HepG2 (cell line): Measurements from ENCODE around the gene LHFPL2. TPM values are rescaled to one million over a fixed set of nuclear protein-coding genes. Genes with fewer than 3 reads are reported as not detected.
A peak's percentile ranks its signal among the peaks of the same experiment; 100 is the strongest.

Experiments used
- BCL6 ChIP-seq: IDR thresholded peaks from 2 replicates; pipeline ENCODE4 v1.6.1; 2016; ENCODE audit warnings: missing genetic modification reagents, missing compliant biosample characterization
- ERF ChIP-seq: IDR thresholded peaks from 2 replicates; pipeline ENCODE4 v1.6.1; 2018; ENCODE audit warnings: missing biosample characterization, missing genetic modification reagents
- FOXJ3 ChIP-seq: sonication (generic); formaldehyde crosslinking; IDR thresholded peaks from 2 replicates; pipeline ENCODE4 v1.4.0; 2020; ENCODE audit warnings: missing genetic modification reagents, mild to moderate bottlenecking, borderline replicate concordance
- HOXA5 ChIP-seq: sonication (generic); formaldehyde crosslinking; IDR thresholded peaks from 2 replicates; pipeline ENCODE4 v1.4.0; 2020; ENCODE audit warnings: missing genetic modification reagents
- KMT2A ChIP-seq: sonication (generic); formaldehyde crosslinking; IDR thresholded peaks from 2 replicates; pipeline ENCODE4 v1.4.0; 2020; ENCODE audit warnings: missing genetic modification reagents
- MATR3 ChIP-seq: sonication (generic); formaldehyde crosslinking; IDR thresholded peaks from 2 replicates; pipeline ENCODE4 v1.4.0; 2020; ENCODE audit warnings: missing genetic modification reagents
- NR1H2 ChIP-seq: sonication (generic); formaldehyde crosslinking; IDR thresholded peaks from 2 replicates; pipeline ENCODE4 v1.8.1; 2022; ENCODE audit warnings: low read depth, missing genetic modification reagents, borderline replicate concordance
- NRL ChIP-seq: sonication (generic); formaldehyde crosslinking; IDR thresholded peaks from 2 replicates; pipeline ENCODE4 v1.5.0; 2020; ENCODE audit warnings: missing genetic modification reagents, mild to moderate bottlenecking, moderate library complexity, borderline replicate concordance
- PRPF4 ChIP-seq: fragments of 200-400 bp; formaldehyde crosslinking; IDR thresholded peaks from 2 replicates; pipeline ENCODE4 v1.6.1; 2016; ENCODE audit warnings: low read length, low read depth; ENCODE audit not compliant: poor library complexity, severe bottlenecking
- SOX6 ChIP-seq, 2 experiments: fragments of 450-650 bp in 1 of 2; sonication (generic) in 1 of 2; formaldehyde crosslinking in 1 of 2; IDR thresholded peaks; 2 replicates each; pipeline versions ENCODE4 v1.4.0 to v1.6.1; 2017 to 2020; ENCODE audit warnings: antibody characterized with exemption in 1 of 2, mild to moderate bottlenecking in 1 of 2, missing genetic modification reagents in 1 of 2
- SRF ChIP-seq: IDR thresholded peaks from 2 replicates; pipeline ENCODE4 v1.6.1; 2011; ENCODE audit warnings: mild to moderate bottlenecking, low read depth, low read length, moderate library complexity
- STAG1 ChIP-seq: sonication (generic); formaldehyde crosslinking; IDR thresholded peaks from 2 replicates; pipeline ENCODE4 v1.4.0; 2020; ENCODE audit warnings: missing genetic modification reagents
- TEAD3 ChIP-seq: optimal IDR thresholded peaks from 2 replicates; pipeline ENCODE3; 2016; ENCODE audit warnings: borderline replicate concordance
- ZNF232 ChIP-seq: sonication (generic); formaldehyde crosslinking; IDR thresholded peaks from 2 replicates; pipeline ENCODE4 v1.4.0; 2020; ENCODE audit warnings: missing genetic modification reagents, borderline replicate concordance
- ZNF335 ChIP-seq: sonication (generic); formaldehyde crosslinking; IDR thresholded peaks from 2 replicates; pipeline ENCODE4 v1.4.0; 2020; ENCODE audit warnings: missing genetic modification reagents
- ZNF549 ChIP-seq: sonication (generic); formaldehyde crosslinking; IDR thresholded peaks from 2 replicates; pipeline ENCODE4 v1.5.0; 2020; ENCODE audit warnings: missing genetic modification reagents
- ZNF607 ChIP-seq: sonication (generic); formaldehyde crosslinking; IDR thresholded peaks from 2 replicates; pipeline ENCODE4 v1.5.1; 2020; ENCODE audit warnings: missing genetic modification reagents, mild to moderate bottlenecking, borderline replicate concordance
- ZNF614 ChIP-seq: IDR thresholded peaks from 2 replicates; pipeline ENCODE4 v1.6.1; 2018; ENCODE audit warnings: missing biosample characterization, missing genetic modification reagents, inconsistent platforms, borderline replicate concordance
- ZNF629 ChIP-seq: sonication (generic); formaldehyde crosslinking; conservative IDR thresholded peaks from 2 replicates; pipeline ENCODE4 v1.5.0; 2020; ENCODE audit warnings: missing genetic modification reagents
- ZNF768 ChIP-seq: sonication (generic); formaldehyde crosslinking; IDR thresholded peaks from 2 replicates; pipeline ENCODE4 v1.4.0; 2020; ENCODE audit warnings: missing genetic modification reagents
- ZNF878 ChIP-seq: sonication (generic); formaldehyde crosslinking; IDR thresholded peaks from 2 replicates; pipeline ENCODE4 v1.8.1; 2023; ENCODE audit warnings: mild to moderate bottlenecking, missing genetic modification reagents, moderate library complexity
- ZZZ3 ChIP-seq: sonication (generic); formaldehyde crosslinking; IDR thresholded peaks from 2 replicates; pipeline ENCODE4 v1.4.0; 2020; ENCODE audit warnings: missing genetic modification reagents, mild to moderate bottlenecking, borderline replicate concordance
- polyA plus RNA-seq, 8 experiments: library from polyadenylated mRNA; depleted of rRNA in 3 of 8; stranded (reverse) in 7 of 8; unstranded in 1 of 8; fragments of >200 nt; fragmentation: Illumina TruSeq in 4 of 8; extraction: Trizol in 4 of 8; gene quantifications; 2 replicates each; pipeline versions ENCODE4 v1.2.1 to v1.2.3, GENCODE V29; 2011 to 2016; ENCODE audit warnings: low read depth in 4 of 8, missing spikeins in 1 of 8, mixed read lengths in 1 of 8; ENCODE audit not compliant: insufficient read depth in 1 of 8
- total RNA-seq, 5 experiments: library from RNA; depleted of rRNA; stranded (reverse); fragments of >200 nt; fragmentation: Illumina TruSeq; extraction: Trizol; gene quantifications; 2 replicates each; pipeline ENCODE4 v1.2.3, GENCODE V29; 2016; ENCODE audit warnings: low read depth in 1 of 5
- TF ChIP-seq, protein P1 (sequence below): sonication (generic); formaldehyde crosslinking; IDR thresholded peaks from 2 replicates; pipeline ENCODE4 v1.4.0; 2020; ENCODE audit warnings: low read depth, missing genetic modification reagents

LHFPL2 gene
- total and polyA plus RNA-seq, 2 of the 13 experiments (the other 11 are each of a cell fraction or from before 2014, with no cell fraction given): 6.0 to 20.0 TPM

- TF ChIP-seq, protein P1, sequence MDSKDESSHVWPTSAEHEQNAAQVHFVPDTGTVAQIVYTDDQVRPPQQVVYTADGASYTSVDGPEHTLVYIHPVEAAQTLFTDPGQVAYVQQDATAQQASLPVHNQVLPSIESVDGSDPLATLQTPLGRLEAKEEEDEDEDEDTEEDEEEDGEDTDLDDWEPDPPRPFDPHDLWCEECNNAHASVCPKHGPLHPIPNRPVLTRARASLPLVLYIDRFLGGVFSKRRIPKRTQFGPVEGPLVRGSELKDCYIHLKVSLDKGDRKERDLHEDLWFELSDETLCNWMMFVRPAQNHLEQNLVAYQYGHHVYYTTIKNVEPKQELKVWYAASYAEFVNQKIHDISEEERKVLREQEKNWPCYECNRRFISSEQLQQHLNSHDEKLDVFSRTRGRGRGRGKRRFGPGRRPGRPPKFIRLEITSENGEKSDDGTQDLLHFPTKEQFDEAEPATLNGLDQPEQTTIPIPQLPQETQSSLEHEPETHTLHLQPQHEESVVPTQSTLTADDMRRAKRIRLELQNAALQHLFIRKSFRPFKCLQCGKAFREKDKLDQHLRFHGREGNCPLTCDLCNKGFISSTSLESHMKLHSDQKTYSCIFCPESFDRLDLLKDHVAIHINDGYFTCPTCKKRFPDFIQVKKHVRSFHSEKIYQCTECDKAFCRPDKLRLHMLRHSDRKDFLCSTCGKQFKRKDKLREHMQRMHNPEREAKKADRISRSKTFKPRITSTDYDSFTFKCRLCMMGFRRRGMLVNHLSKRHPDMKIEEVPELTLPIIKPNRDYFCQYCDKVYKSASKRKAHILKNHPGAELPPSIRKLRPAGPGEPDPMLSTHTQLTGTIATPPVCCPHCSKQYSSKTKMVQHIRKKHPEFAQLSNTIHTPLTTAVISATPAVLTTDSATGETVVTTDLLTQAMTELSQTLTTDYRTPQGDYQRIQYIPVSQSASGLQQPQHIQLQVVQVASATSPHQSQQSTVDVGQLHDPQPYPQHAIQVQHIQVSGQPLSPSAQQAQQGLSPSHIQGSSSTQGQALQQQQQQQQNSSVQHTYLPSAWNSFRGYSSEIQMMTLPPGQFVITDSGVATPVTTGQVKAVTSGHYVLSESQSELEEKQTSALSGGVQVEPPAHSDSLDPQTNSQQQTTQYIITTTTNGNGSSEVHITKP (CRISPR knock-in tag): peak; percentile 64; the same call in 1 of the 2 replicates
- 0 out of 2 replicates have a peak, but pooled peaks have one; percentile 37 for TF ChIP-seq ZNF335 (CRISPR knock-in tag)
- peak; percentile 91 for TF ChIP-seq BCL6 (CRISPR knock-in tag)
- TF ChIP-seq ZNF614 (CRISPR knock-in tag): peak; percentile 96
- no peak for TF ChIP-seq NRL (CRISPR knock-in tag)
- TF ChIP-seq ZNF629 (CRISPR knock-in tag): peak; percentile 37
- TF ChIP-seq MATR3 (CRISPR knock-in tag): no peak
- TF ChIP-seq TEAD3 (CRISPR knock-in tag): peak; percentile 97
- TF ChIP-seq KMT2A (CRISPR knock-in tag): peak; percentile 78; the same call in 1 of the 2 replicates
- peak; percentile 29; the same call in 1 of the 2 replicates for TF ChIP-seq ZNF549 (CRISPR knock-in tag)
- peak; percentile 64; the same call in 1 of the 2 replicates for TF ChIP-seq ERF (CRISPR knock-in tag)
- TF ChIP-seq HOXA5 (CRISPR knock-in tag): peak; percentile 28; the same call in 1 of the 2 replicates
- TF ChIP-seq STAG1: peak; percentile 15; the same call in 1 of the 2 replicates
- 0 out of 2 replicates have a peak, but pooled peaks have one; percentile 48 for TF ChIP-seq ZNF232 (CRISPR knock-in tag)
- no peak for TF ChIP-seq ZZZ3 (CRISPR knock-in tag)
- TF ChIP-seq ZNF768 (CRISPR knock-in tag): no peak
- TF ChIP-seq NR1H2: no peak
- peak; percentile 80 for TF ChIP-seq FOXJ3 (CRISPR knock-in tag)
- TF ChIP-seq SRF: no peak
- peak; percentile 51; the same call in 1 of the 2 replicates for TF ChIP-seq ZNF607 (CRISPR knock-in tag)
- TF ChIP-seq ZNF878 (CRISPR knock-in tag): 0 out of 2 replicates have a peak, but pooled peaks have one; percentile 53
- TF ChIP-seq SOX6 (IDR thresholded peaks at IDR 0.05): no peak
- TF ChIP-seq SOX6 (CRISPR knock-in tag; IDR thresholded peaks at IDR 0.05): peak; percentile 99
- no peak for TF ChIP-seq PRPF4
Measured at GRCh38 chr5:78518365-78519197, 130.0 kb downstream of the LHFPL2 start (continued).
